Measurements from ENCODE around the gene CSMD2.

CSMD2 gene

GRCh38 chr1:34050709-34051485 lies 114.1 kb downstream of the CSMD2 start:
- no peaks in the 10 kb centered on the region for H4K20me1 ChIP-seq (ENCODE audit: insufficient read depth, low read length, poor library complexity, severe bottlenecking)
- H3K36me3 ChIP-seq (ENCODE audit: insufficient read depth, low read length): no peaks in the 10 kb centered on the region
- no peaks in the 10 kb centered on the region for H3F3A ChIP-seq (ENCODE audit: low read depth)
- H3K9ac ChIP-seq (ENCODE audit: low read depth, low read length, poor library complexity, severe bottlenecking): no peak overlapping the region
- no peaks in the 10 kb centered on the region for H3K4me1 ChIP-seq (ENCODE audit: insufficient read depth, low read length, poor library complexity, severe bottlenecking)
- H3K9me3 ChIP-seq (ENCODE audit: insufficient read depth, low read depth, low read length): no peaks in the 10 kb centered on the region
- H2AFZ ChIP-seq (ENCODE audit: low read length): no peak overlapping the region
- H3K9me2 ChIP-seq (replicated peaks; ENCODE audit: low read depth, low read length): no peaks in the 10 kb centered on the region
- H3K4me2 ChIP-seq (ENCODE audit: low read depth, low read length, poor library complexity, severe bottlenecking): no peak overlapping the region
- TF ChIP-seq CTCF (conservative IDR thresholded peaks at IDR 0.05; ENCODE audit: low read length): no peak
- no peaks in the 10 kb centered on the region for H3K27me3 ChIP-seq (ENCODE audit: insufficient read depth, low read length, poor library complexity, severe bottlenecking)
- no peaks in the 10 kb centered on the region for H3K79me2 ChIP-seq (ENCODE audit: insufficient read depth, low read length)
- no peak overlapping the region for H3K4me3 ChIP-seq (ENCODE audit: low read length, poor library complexity, severe bottlenecking)

GRCh38 chr1:34049994-34050393 lies 115.0 kb downstream of the CSMD2 start:
- no peak overlapping the region for H3K4me3 ChIP-seq (ENCODE audit: low read length, poor library complexity, severe bottlenecking)
- H3K9me3 ChIP-seq (ENCODE audit: insufficient read depth, low read depth, low read length): no peaks in the 10 kb centered on the region
- H2AFZ ChIP-seq (ENCODE audit: low read length): no peak overlapping the region
- H3K9ac ChIP-seq (ENCODE audit: low read depth, low read length, poor library complexity, severe bottlenecking): no peak overlapping the region
- H3K36me3 ChIP-seq (ENCODE audit: insufficient read depth, low read length): no peaks in the 10 kb centered on the region
- H3F3A ChIP-seq (ENCODE audit: low read depth): no peaks in the 10 kb centered on the region
- TF ChIP-seq EZH2phosphoT487 (IDR thresholded peaks at IDR 0.05; ENCODE audit: borderline replicate concordance): no peak
- no peak for TF ChIP-seq CTCF (conservative IDR thresholded peaks at IDR 0.05; ENCODE audit: low read length)
- H3K4me2 ChIP-seq (ENCODE audit: low read depth, low read length, poor library complexity, severe bottlenecking): no peak overlapping the region
- no peaks in the 10 kb centered on the region for H3K4me1 ChIP-seq (ENCODE audit: insufficient read depth, low read length, poor library complexity, severe bottlenecking)
- no peaks in the 10 kb centered on the region for H4K20me1 ChIP-seq (ENCODE audit: insufficient read depth, low read length, poor library complexity, severe bottlenecking)
- H3K27me3 ChIP-seq (ENCODE audit: insufficient read depth, low read length, poor library complexity, severe bottlenecking): no peaks in the 10 kb centered on the region
- no peaks in the 10 kb centered on the region for H3K79me2 ChIP-seq (ENCODE audit: insufficient read depth, low read length)
- no peaks in the 10 kb centered on the region for H3K9me2 ChIP-seq (replicated peaks; ENCODE audit: low read depth, low read length)

- Histone ChIP-seq H3K27me3 (ENCODE audit: insufficient read depth, low read length, poor library complexity, severe bottlenecking) (no peaks in the 10 kb centered on the region), H3K9me2 (replicated peaks; ENCODE audit: low read depth, low read length) (no peaks in the 10 kb centered on the region), H3K4me1 (ENCODE audit: insufficient read depth, low read length, poor library complexity, severe bottlenecking) (no peaks in the 10 kb centered on the region), H4K20me1 (ENCODE audit: insufficient read depth, low read length, poor library complexity, severe bottlenecking) (no peaks in the 10 kb centered on the region), H2AFZ (ENCODE audit: low read length) (no peak overlapping the region), H3K4me3 (ENCODE audit: low read length, poor library complexity, severe bottlenecking) (no peak overlapping the region), H3K9me3 (ENCODE audit: insufficient read depth, low read depth, low read length) (no peaks in the 10 kb centered on the region), H3K4me2 (ENCODE audit: low read depth, low read length, poor library complexity, severe bottlenecking) (no peak overlapping the region), H3K36me3 (ENCODE audit: insufficient read depth, low read length) (no peaks in the 10 kb centered on the region), H3F3A (ENCODE audit: low read depth) (no peaks in the 10 kb centered on the region), H3K9ac (ENCODE audit: low read depth, low read length, poor library complexity, severe bottlenecking) (no peak overlapping the region), H3K79me2 (ENCODE audit: insufficient read depth, low read length) (no peaks in the 10 kb centered on the region)
- TF ChIP-seq EZH2phosphoT487 (IDR thresholded peaks at IDR 0.05; ENCODE audit: borderline replicate concordance) (no peak), CTCF (conservative IDR thresholded peaks at IDR 0.05; ENCODE audit: low read length) (no peak)
Observed at GRCh38 chr1:34049477-34049876, 115.6 kb downstream of the CSMD2 start.
